ENCODE data around the gene GOLGA8B. TPM values are rescaled to one million over a fixed set of nuclear protein-coding genes. Genes with fewer than 3 reads are reported as not detected.
A peak's percentile ranks its signal among the peaks of the same experiment; 100 is the strongest.
"Not testable (repeated sequence)": the region's sequence is repeated elsewhere in the genome, so short reads cannot be mapped to it uniquely, and the experiment has no call there.

The GOLGA8B gene, protein sequence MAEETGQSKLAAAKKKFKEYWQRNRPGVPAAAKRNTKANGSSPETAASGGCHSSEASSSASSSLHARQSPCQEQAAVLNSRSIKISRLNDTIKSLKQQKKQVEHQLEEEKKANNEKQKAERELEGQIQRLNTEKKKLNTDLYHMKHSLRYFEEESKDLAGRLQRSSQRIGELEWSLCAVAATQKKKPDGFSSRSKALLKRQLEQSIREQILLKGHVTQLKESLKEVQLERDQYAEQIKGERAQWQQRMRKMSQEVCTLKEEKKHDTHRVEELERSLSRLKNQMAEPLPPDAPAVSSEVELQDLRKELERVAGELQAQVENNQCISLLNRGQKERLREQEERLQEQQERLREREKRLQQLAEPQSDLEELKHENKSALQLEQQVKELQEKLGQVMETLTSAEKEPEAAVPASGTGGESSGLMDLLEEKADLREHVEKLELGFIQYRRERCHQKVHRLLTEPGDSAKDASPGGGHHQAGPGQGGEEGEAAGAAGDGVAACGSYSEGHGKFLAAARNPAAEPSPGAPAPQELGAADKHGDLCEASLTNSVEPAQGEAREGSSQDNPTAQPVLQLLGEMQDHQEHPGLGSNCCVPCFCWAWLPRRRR
- 10 to 100 TPM; 25.2 to 84.8 (median 48.2) TPM for total RNA-seq

DNA sequence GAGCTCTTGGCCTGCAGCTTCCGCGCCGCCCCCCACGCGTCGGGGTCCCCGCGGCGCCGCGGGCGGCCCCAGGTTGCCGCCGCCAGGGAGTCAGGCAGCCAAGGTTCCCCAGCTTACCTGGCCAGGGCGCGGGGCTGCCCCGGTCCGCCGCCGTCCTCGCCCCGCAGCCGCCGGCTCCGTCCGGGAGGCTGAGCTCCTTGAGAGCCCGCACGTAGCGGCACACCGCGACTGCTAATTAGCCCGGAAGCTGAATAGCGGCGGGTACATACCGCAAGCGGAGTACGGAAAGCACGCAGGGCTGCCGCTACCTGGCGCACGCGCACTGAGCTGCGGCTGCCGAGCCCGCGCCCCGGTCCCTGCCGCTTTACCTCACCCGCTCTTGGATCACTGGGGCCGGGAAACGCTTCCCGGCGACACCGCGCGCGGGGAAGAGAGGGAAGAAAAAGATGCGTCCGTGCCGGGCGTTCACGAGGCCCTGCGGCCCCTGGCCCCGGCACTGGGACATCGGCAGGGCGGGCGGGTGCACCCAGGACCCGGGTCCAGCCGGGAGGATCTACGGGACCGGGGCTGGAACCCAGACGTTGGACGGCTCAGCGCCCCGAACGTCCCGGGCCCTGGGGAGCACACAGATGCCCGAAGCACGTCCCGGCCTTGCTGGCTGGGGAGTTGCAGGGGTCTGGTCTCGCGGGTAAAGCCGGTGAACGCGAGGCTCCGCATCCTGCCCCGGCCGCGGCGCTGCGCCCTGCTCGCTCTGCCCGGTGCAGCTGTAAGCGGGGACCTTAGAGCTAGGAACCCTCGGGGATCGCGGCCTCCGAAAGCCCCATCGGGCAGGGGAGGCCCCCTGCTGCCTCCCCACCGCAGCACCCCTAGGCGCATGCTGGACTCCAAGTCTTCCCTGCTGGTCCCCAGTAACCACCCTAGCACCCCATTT is at the start of gene GOLGA8B:
Gene GOLGA8B (minus strand): TSS at position 253 of the 931 bp plus-strand sequence. CDS start 47,739 bp downstream, outside the sequence.
- WGBS, 10 experiments = 0 to 13% (median 0%) methylated on average over 3 to 8 of the region's 101 CpGs; no CpG with 5 or more reads in 7 of the 10 experiments

DNA sequence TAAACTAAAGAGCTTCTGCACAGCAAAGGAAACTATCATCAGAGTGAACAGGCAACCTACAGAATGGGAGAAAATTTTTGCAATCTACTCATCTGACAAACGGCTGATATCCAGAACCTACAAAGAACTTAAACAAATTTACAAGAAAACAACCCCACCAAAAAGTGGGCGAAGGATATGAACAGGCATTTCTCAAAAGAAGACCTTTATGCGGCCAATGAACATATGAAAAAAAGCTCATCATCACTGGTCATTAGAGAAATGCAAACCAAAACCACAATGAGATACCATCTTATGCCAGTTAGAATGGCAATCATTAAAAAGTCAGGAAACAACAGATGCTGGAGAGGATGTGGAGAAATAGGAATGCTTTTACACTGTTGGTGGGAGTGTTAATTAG is 49.7 kb upstream of the GOLGA8B start:
- not testable (repeated sequence) for ATAC-seq (replicated peaks in 6 of 8); H3K4me1 ChIP-seq (replicated peaks in 1 of 2); H3K27ac ChIP-seq; H3K4me3 ChIP-seq
- WGBS, 10 experiments = 0 to 94% (median 58%) methylated on average over 1 to 3 of the region's 3 CpGs; no CpG with 5 or more reads in 4 of the 10 experiments
- in situ Hi-C loops (cut with MboI; ENCODE audit: low pct_unique_long_range_greater_than_20kb in 2 of 9, low sequenced_read_pairs in 9 of 9, unreplicated experiment in 9 of 9) = loop anchor here in 1 of 9 experiments (10.0 kb wide), 1 partner anchor 282 kb away; no protein-coding TSS in a partner anchor

More for the DNA sequence above, at the start of gene GOLGA8B:
- in situ Hi-C loops (cut with MboI; ENCODE audit: low pct_unique_long_range_greater_than_20kb in 2 of 9, low sequenced_read_pairs in 9 of 9, unreplicated experiment in 9 of 9) = loop anchor here in 3 of 9 experiments (25.0 kb wide), 3 partner anchors 221 to 521 kb away; partner anchors contain the start of gene LPCAT4 (in 2 of the 3)
- peaks cover 3 to 13% of the 10 kb centered on the region in 2 donors for H3K4me1 ChIP-seq (replicated peaks in 1 of 2)
- H3K27ac ChIP-seq = peak within 1 kb of the TSS; percentile 62 to 90
- ATAC-seq (replicated peaks in 6 of 8) = peak; percentile 63 to 91 (median 84)
- H3K4me3 ChIP-seq = peak within 1 kb of the TSS; percentile 62 to 97 (median 91)

DNA sequence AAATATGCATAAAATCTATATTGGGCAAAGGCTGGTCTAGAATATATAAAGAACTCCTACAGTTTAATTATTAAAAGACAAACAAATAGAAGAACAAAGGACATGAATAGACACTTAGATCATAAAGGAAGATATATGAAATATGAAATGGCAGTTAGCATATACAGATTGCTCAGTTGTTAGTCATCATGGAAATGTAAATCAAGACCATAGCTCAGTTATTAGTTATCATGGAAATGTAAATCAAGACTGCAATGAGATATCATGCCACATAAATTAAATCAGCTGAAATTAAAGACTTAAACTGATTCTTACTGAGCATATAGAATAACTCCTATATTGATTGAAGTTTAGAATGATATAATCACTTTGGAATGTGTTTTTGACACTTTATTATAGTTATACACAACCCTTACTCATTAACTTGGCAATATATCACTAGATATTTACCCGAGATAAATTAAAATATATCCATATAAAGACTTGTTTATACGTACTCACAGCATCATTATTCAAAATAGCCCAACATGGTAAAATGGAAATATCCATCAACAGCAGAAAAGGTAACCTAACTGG is 45.2 kb upstream of the GOLGA8B start:
- no peaks in the 10 kb centered on the region for H3K4me1 ChIP-seq (replicated peaks in 1 of 2)
- no peak overlapping the region for H3K4me3 ChIP-seq
- 15 to 80% (median 34%) methylated on average over 1 to 2 of the region's 2 CpGs; no CpG with 5 or more reads in 2 of the 10 experiments for WGBS, 10 experiments
- in situ Hi-C loops (cut with MboI; ENCODE audit: low pct_unique_long_range_greater_than_20kb in 2 of 9, low sequenced_read_pairs in 9 of 9, unreplicated experiment in 9 of 9) = loop anchor here in 1 of 9 experiments (10.0 kb wide), 1 partner anchor 296 kb away; no protein-coding TSS in a partner anchor
- ATAC-seq (replicated peaks in 6 of 8) = peak in 1 of 8 experiments; percentile 47
- no peak overlapping the region for H3K27ac ChIP-seq

DNA sequence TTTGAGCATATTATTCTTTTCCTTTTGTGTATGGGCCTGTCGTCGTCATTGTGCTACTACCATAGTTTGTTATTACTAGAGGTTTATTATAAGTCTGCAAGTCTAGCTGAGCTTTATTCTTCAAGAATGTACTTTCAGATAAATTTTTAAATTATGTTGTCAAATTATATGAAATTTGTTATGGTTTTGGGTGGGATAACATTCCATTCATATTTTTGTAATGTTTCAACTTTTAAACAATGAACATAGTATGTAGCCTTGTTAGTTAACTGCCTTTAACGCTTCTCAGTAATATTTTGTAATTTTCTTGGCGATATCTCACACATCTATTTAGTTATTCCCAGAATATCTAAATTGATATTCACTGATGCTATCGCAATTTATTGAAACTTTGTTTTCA is 41.6 kb upstream of the GOLGA8B start:
- no peak for ATAC-seq (replicated peaks in 6 of 8)
- in situ Hi-C loops (cut with MboI; ENCODE audit: low pct_unique_long_range_greater_than_20kb in 2 of 9, low sequenced_read_pairs in 9 of 9, unreplicated experiment in 9 of 9) = loop anchor here in 1 of 9 experiments (10.0 kb wide), 1 partner anchor 300 kb away; no protein-coding TSS in a partner anchor
- 72 to 97% (median 86%) methylated on average over 2 to 5 of the region's 5 CpGs for WGBS, 10 experiments
- Histone ChIP-seq H3K27ac (no peak overlapping the region), H3K4me1 (replicated peaks in 1 of 2) (peaks cover 0 to 4% of the 10 kb centered on the region in 2 donors), H3K4me3 (no peak overlapping the region)

DNA sequence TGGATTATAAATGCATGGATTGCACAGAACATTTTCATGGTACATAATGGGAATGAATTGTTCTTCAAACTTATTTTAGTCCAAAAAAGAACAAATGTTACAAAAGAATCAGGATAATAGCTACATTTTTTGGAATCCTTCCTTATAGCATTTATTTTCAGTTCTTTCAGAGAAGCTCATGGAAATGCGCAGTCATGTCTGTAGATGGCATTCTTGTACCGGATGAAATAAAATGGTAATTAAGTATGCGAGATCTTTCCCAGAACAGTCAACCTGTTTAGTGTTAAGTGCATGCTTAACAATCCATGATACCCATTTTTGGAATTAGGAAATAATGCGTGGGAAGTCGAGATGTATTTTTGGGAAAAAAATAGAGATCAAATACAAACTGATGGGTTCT is 38.2 kb upstream of the GOLGA8B start:
- 3 to 90% (median 37%) methylated on average over 3 to 5 of the region's 5 CpGs; no CpG with 5 or more reads in 2 of the 10 experiments for WGBS, 10 experiments
- H3K27ac ChIP-seq = no peak overlapping the region
- in situ Hi-C loops (cut with MboI; ENCODE audit: low pct_unique_long_range_greater_than_20kb in 2 of 9, low sequenced_read_pairs in 9 of 9, unreplicated experiment in 9 of 9) = loop anchor here in 2 of 9 experiments (10.0 to 25.0 kb wide), 2 partner anchors 291 to 303 kb away; no protein-coding TSS in a partner anchor
- peak in 3 of 8 experiments; percentile 48 to 76 (median 72) for ATAC-seq (replicated peaks in 6 of 8)
- H3K4me3 ChIP-seq = no peak overlapping the region
- peaks cover 0 to 4% of the 10 kb centered on the region in 2 donors for H3K4me1 ChIP-seq (replicated peaks in 1 of 2)

DNA sequence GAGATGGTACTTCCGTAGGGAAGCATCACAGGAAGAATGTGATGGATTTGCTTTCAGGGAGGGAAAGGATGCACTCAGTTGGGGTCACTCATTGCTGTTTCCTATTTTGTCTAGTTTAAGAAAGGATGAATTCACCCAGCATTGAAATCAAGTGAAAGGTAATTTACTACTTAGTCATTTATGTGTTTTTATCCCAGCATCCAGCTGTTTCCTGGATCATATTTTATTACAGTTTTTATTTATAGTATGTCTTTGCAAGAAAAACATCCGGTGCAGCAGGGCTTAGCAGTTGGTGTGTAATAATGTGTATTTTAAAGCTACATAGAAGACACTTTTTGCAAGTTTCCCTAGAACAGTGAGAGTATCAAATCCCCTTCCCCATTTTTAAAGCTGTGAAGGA is 37.4 kb upstream of the GOLGA8B start:
- 40 to 80% (median 63%) methylated on average over 1 to 2 of the region's 2 CpGs; no CpG with 5 or more reads in 2 of the 10 experiments for WGBS, 10 experiments
- no peak for ATAC-seq (replicated peaks in 6 of 8)
- Histone ChIP-seq H3K4me3 (no peak overlapping the region), H3K27ac (no peak overlapping the region), H3K4me1 (replicated peaks in 1 of 2) (peaks cover 0 to 4% of the 10 kb centered on the region in 2 donors)
- in situ Hi-C loops (cut with MboI; ENCODE audit: low pct_unique_long_range_greater_than_20kb in 2 of 9, low sequenced_read_pairs in 9 of 9, unreplicated experiment in 9 of 9) = loop anchor here in 2 of 9 experiments (10.0 to 25.0 kb wide), 2 partner anchors 291 to 304 kb away; no protein-coding TSS in a partner anchor

DNA sequence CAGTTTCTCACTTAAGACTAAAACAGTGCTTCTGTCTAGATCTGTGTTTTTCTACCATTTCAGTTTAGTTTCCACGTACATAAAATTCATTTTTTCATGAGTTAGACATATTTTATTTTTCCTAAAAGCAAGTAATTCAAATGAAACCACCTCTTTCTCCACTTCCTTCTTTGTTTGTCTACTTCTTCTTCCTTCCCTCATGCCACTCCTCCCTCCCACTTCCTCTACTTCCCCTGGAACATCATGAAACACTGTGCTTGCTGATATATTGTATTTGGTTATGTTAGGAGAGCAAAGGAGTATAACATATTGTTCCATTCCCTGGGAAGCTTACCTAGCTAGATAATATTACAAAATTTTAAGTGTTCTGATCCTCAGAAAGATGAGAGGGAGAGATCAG is 36.7 kb upstream of the GOLGA8B start:
- Histone ChIP-seq H3K4me3 (no peak overlapping the region), H3K4me1 (replicated peaks in 1 of 2) (peaks cover 0 to 4% of the 10 kb centered on the region in 2 donors), H3K27ac (no peak overlapping the region)
- no peak for ATAC-seq (replicated peaks in 6 of 8)
- in situ Hi-C loops (cut with MboI; ENCODE audit: low pct_unique_long_range_greater_than_20kb in 2 of 9, low sequenced_read_pairs in 9 of 9, unreplicated experiment in 9 of 9) = loop anchor here in 2 of 9 experiments (10.0 to 25.0 kb wide), 2 partner anchors 292 to 305 kb away; no protein-coding TSS in a partner anchor
- 0 to 57% (median 0%) methylated on average over 1 of the region's 1 CpG; no CpG with 5 or more reads in 2 of the 10 experiments for WGBS, 10 experiments

DNA sequence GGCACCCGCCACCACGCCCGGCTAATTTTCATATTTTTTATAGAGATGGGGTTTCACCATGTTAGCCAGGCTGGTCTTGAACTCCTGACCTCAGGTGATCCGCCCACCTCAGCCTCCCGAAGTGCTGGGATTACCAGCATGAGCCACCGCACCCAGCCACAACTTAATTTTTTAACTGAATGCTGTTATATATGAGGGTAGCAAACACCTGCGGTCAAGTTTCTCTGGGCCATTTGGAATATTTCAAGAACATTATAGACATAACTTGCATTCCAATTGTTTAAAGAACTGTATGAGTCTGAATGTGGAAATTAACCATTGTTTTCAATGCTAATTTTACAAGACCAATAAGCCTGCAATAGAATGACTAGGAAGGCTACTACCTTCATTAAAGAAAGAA is 35.7 kb upstream of the GOLGA8B start:
- Histone ChIP-seq H3K27ac (no peak overlapping the region), H3K4me3 (no peak overlapping the region), H3K4me1 (replicated peaks in 1 of 2) (peaks cover 0 to 4% of the 10 kb centered on the region in 2 donors)
- no peak for ATAC-seq (replicated peaks in 6 of 8)
- 45 to 100% (median 88%) methylated on average over 1 to 7 of the region's 7 CpGs; no CpG with 5 or more reads in 2 of the 10 experiments for WGBS, 10 experiments
- in situ Hi-C loops (cut with MboI; ENCODE audit: low pct_unique_long_range_greater_than_20kb in 2 of 9, low sequenced_read_pairs in 9 of 9, unreplicated experiment in 9 of 9) = loop anchor here in 2 of 9 experiments (10.0 to 25.0 kb wide), 2 partner anchors 293 to 296 kb away; no protein-coding TSS in a partner anchor

DNA sequence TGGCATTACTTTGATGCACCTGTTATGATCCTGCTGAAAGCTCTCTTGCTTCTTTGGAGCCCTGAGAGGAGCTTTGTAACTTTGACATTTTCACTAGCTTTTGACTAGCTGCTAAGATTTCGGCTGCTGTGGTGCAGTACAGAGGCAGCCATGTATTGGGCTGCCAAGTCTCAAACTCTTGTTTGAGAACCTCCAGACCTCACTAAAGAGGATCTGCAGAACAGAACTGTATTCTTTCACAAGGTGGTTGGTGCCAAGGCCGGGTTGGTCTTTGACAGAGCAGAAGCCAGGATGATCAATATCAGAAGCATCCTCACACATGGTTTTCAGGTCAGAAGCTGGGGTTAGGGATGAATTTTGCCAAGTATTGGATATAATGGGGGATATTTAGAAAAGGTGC is 34.6 kb upstream of the GOLGA8B start:
- in situ Hi-C loops (cut with MboI; ENCODE audit: low pct_unique_long_range_greater_than_20kb in 2 of 9, low sequenced_read_pairs in 9 of 9, unreplicated experiment in 9 of 9) = loop anchor here in 2 of 9 experiments (10.0 to 25.0 kb wide), 2 partner anchors 294 to 297 kb away; no protein-coding TSS in a partner anchor
- Histone ChIP-seq H3K27ac (no peak overlapping the region), H3K4me3 (no peak overlapping the region), H3K4me1 (replicated peaks in 1 of 2) (peaks cover 0 to 4% of the 10 kb centered on the region in 2 donors)
- WGBS, 10 experiments = 0 to 100% (median 60%) methylated on average over 1 to 2 of the region's 2 CpGs; no CpG with 5 or more reads in 1 of the 10 experiments
- ATAC-seq (replicated peaks in 6 of 8) = no peak

DNA sequence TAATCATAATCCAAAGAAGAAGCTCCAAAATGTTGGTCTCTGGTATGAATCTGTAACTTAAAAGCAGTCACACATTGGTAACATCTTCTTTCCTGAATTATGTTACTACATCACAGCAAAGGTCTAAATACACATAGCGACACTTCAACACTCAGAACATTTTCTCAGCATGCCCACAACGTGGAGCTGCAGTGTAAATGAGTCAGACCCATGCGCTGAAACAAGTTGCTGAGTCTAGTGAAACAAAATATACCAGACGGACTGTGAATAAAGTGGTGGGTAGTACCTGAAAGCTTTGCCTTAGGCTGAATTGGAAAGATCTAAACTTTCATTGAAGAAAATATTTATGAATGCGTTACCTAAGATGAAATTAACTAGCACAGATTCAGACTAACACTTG is 33.2 kb upstream of the GOLGA8B start:
- Histone ChIP-seq H3K4me3 (no peak overlapping the region), H3K27ac (no peak overlapping the region), H3K4me1 (replicated peaks in 1 of 2) (peaks cover 0 to 4% of the 10 kb centered on the region in 2 donors)
- ATAC-seq (replicated peaks in 6 of 8) = peak in 5 of 8 experiments; percentile 42 to 91 (median 87)
- whole genome bisulfite sequencing, 10 experiments = 22 to 75% (median 50%) methylated on average over 1 to 5 of the region's 5 CpGs; no CpG with 5 or more reads in 1 of the 10 experiments
- in situ Hi-C loops (cut with MboI; ENCODE audit: low pct_unique_long_range_greater_than_20kb in 2 of 9, low sequenced_read_pairs in 9 of 9, unreplicated experiment in 9 of 9) = loop anchor here in 2 of 9 experiments (10.0 to 25.0 kb wide), 2 partner anchors 296 to 298 kb away; no protein-coding TSS in a partner anchor

DNA sequence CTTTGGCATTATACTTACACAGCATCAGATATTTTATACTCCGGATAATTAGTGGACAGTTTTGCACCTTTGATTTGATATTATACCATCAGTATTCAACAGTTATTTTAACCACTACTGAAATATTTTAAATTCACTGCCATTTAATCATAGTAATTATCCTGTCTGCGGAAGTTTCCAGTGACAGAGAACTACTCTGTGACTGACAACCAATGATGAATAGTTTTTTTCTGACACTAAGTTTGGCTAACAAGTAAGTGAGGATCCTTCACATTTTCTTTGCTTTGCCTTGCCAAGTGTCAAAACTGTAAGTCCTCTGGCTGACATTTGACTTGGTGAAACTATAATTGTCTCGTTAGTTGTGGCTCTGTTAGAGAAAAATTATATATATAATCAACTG is 30.5 kb upstream of the GOLGA8B start:
- Histone ChIP-seq H3K27ac (no peak overlapping the region), H3K4me1 (replicated peaks in 1 of 2) (peaks cover 0 to 15% of the 10 kb centered on the region in 2 donors), H3K4me3 (no peak overlapping the region)
- ATAC-seq (replicated peaks in 6 of 8) = no peak
- in situ Hi-C loops (cut with MboI; ENCODE audit: low pct_unique_long_range_greater_than_20kb in 2 of 9, low sequenced_read_pairs in 9 of 9, unreplicated experiment in 9 of 9) = loop anchor here in 2 of 9 experiments (10.0 to 25.0 kb wide), 2 partner anchors 298 to 301 kb away; no protein-coding TSS in a partner anchor
- 42 to 100% (median 87%) methylated on average over 2 to 3 of the region's 3 CpGs; no CpG with 5 or more reads in 1 of the 10 experiments for WGBS, 10 experiments

All from motor neuron (in vitro differentiated cells).